T-helper 2 cell (primary cell): ENCODE data around the gene NMU.
"Not testable (repeated sequence)": the region's sequence is repeated elsewhere in the genome, so short reads cannot be mapped to it uniquely, and the experiment has no call there.

Experiments
- DNase-seq, 5 experiments: peaks; one replicate each; pipeline versions ENCODE4 v3.0.0 to v3.0.0-alpha.2; 2012 to 2022

NMU gene

DNA sequence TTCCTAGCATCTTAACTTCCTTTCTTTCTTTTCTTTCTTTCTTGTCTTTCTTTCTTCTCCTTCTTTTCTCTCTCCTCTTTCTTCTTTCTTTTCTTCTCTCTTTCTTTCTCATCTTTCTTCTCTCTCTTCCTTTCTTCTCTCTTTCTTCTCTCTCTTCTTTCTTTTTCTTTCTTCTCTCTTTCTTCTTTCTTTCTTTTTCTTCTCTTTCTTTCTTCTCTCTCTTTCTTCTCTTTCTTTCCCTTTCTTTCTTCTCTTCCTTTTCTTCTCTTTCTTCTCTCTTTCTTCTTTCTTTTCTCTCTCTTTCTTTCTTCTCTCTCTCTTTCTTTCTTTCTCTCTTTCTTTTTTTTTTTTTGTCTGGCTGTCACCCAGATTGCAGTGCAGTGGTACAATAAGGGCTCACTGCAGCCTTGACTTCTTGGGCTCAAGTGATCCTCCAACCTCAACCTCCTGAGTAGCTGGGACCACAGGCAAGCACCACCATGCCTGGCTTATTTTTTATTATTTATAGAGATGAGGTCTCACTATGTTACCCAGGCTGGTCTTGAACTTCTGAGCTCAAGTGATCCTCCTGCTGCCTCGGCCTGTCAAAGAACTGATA is 17.5 kb downstream of the NMU start:
- no peak for DNase-seq

DNA sequence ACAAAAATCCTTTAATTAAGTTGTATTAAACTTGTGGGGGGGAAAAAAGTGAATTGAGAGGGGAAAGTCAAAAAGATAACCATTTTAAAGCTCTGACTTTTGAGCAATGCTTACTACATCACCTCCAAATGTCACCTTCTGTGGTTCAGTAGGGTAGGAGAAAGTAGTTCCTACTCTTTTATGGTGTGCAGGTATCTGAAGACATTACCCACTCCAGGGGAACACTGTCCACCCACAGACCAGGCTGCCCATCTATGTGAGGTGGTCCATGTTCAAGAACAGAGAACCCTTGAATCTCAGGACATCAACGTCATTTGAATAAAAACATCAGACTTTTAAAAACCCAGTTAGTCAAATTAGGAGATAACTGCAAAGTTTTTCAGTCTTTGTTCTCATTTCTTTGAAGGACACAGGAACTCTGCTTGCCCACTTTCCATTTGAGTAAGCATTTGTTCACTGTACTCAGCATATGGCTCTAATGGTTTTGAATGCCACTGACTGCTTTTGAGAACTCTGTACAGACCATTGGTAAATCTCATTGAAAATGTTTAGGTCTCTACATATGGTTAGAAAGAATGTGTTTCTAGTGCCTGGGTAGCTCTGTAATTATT is 18.4 kb downstream of the NMU start:
- peak in 1 of 5 experiments; percentile 53 for DNase-seq

DNA sequence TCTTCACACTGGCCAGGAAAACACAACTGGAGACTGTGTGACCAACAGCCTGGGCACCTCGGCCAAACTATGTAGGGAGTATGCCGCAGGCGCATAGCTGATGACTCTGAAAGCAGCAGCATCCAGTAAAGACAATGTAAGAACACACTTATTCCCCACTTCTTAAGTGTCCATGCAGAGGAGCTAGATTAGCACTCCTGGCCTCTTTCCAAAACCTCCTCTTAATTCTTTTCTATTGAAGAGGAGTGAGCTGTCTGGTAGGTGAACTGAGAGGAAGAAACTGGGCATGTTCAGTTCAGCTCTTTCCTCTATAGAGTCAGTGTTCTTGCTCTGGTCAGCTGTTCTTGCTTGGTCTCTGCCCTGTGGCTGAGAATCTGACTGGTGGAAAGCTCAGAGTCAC is 21.1 kb downstream of the NMU start:
- no peak for DNase-seq

- no peak for DNase-seq
Observed at GRCh38 chr4:55613621-55614020, 22.5 kb downstream of the NMU start.

DNA sequence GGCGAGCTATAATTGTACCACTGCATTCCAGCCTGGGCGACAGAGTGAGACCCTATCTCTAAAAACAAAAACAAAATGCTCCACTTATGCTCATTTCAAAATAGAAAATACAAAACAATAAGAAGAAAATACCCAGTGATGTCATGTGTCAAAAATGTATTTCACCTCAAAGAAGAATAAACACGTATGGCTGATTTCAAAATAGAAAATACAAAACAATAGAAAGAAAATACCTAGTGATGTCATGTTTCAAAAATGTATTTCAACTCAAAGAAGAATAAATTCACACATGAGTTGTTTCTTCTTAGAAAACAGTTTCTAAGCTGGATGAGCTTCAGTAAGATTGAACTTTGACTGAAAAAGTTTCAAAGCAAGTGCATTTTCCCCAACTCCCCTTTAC is 23.8 kb downstream of the NMU start:
- no peak for DNase-seq

DNA sequence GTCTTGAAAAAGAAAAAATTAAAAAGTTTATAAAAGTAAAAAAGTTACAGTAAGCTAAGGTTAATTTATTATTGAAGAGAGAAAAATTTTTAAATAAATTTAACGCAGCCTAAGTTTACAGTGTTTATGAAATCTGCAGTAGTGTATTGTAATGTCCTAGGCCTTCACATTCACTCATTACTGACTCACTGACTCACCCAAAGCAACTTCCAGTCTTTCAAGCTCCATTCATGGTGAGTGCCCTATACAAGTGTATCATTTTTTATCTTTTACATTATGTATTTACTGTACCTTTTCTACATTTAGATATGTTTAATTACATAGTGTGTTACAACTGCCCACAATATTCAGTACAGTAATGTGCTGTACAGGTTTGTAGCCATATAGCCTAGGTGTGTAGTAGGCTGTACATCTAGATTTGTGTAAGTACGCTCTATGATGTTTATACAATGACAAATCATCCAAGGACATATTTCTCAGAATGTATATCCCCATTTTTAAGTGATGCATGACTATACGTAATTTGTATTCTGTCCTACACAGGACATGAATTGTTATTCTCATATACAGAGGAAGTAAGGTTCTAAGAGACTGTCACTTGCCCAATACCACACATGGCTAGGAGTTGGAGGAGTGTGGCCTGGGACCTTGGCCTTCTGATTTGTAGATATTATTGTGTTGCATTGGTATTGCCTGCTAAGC is 24.6 kb downstream of the NMU start:
- no peak for DNase-seq

GRCh38 chr4:55610381-55610780 is 25.7 kb downstream of the NMU start:
- no peak for DNase-seq

DNA sequence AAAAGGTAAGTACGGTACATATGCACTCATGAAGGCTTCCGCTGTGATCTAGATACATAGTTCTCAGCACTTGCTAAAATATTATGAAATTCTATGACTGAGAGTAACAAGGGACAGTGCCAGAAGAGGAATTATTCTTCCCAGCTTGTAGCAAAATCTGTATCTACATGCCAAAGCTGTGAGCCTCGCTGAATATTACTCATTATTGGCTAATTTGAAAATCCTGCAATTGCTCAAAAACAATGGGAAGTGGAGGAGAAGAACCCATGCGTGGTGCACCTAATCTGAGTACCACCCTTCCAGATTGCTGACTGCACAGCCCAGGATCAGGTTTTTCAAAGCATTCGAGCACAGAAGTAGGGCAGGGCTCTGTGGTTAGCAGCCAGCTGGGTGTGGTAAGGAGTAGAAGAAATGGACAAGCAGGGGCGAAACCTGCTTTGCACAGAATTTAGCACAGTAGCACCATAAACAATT is 26.7 kb downstream of the NMU start:
- DNase-seq: no peak

DNA sequence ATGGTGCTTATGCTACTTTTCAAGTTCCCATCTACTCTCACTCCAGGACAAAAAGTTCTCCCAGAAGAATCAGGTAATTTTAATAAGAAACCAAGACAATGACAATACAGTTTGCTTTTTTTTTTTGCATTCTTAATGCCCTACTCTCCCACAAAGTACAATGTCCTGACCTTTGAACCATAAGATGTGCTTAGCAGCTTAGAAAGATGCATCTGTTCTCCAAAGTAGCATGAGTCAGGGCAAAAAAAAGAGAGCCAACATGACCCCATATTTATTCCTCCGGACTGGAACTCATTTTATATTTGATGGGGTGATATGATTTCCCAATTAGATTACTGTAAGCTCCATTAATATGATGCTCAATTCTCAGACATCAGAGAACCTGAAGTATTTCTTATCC is 27.5 kb downstream of the NMU start:
- no peak for DNase-seq

DNA sequence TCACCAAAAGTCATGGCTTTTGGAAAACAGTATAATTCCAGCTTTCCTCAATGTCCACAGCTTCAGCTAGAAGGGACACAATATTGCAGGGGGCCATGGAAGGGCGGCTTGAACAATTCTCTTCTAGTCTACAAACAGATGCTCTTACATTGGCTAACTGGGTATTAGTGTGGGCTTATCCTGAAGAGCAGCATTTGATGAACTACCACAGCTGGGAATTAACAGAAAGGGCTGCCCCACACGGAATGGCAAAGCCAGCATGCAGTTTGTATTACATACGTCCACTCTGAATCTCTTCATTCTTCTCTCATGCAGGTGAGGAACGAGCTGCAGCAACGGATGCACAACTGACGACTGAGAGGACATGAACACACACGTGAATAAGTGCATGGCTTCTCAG is 31.1 kb downstream of the NMU start:
- no peak for DNase-seq

DNA sequence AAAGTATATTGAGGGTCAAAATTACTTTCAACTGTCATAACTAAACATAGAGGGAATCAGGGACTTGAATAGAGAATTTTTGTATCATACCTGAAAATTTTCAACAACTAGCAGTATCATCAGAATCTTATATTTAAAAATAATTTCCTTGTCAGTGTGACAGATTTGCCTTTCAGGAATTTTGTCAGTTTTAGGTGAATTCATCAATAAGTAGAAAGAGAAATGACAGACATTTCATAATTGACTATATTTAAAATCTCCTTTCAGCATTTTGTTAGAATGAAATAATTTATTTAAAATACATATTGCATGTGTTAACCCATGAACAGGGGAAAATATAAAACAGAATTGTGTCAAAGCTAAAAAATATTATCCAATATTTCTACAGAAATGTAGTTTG is 35.5 kb downstream of the NMU start:
- no peak for DNase-seq

DNA sequence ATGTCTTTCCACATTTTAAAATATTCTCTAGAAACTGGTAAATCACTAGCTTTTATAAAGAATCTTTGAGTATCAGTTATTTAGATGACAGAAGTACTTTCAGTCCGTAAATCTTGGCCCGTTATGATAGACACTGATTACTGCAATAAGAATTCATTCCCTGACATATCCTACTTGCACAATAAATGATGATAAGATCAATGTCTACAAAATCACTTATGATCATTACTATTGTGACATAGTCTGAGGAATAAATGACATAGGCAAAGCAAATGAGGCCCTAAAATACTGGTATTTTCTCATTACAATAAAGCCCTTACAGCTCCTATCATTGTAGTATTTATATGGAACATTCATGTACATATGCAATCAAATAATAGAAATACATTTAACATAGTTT is 37.5 kb downstream of the NMU start:
- DNase-seq: no peak

DNA sequence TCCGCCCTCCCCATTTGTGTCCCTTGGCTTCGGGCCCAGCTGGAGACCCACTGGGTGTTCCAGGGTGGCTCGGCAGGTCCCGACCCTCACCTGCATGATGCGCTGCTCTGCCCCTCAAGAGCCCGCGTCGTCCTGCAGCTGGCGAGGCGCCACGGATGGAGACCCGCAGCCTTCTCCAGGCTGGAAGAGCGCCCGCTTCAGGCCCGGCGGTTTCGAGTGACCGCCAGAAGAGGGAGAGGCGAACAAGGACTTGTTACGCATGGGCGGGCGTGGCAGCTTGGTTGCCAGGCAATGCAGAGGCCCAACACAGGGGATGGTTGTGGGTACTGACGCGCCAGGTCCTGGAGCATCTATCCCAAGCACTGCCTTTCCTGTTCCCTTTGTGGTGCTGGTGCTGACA is 44.1 kb downstream of the NMU start, which contains the start of gene PDCL2:
TSS of gene PDCL2 (minus strand) at position 232 of the 400 bp plus-strand sequence. CDS start at position 96, 136 bp downstream.
- no peak for DNase-seq

- no peak for DNase-seq
Observed at GRCh38 chr4:55588160-55588559, 47.9 kb downstream of the NMU start.

DNA sequence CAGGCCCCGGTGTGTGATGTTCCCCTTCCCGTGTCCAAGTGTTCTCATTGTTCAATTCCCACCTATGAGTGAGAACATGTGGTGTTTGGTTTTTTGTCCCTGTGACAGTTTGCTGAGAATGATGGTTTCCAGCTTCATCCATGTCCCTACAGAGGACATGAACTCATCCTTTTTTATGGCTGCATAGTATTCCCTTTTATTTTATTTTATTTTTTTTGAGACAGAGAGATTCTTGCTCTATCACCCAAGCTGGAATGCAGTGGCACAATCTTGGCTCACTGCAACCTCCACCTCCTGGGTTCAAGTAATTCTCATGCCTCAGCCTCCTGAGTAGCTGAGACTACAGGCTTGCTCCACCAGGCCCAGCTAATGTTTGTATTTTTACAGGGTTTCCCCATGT is 53.3 kb downstream of the NMU start:
- DNase-seq: not testable (repeated sequence)

GRCh38 chr4:55578341-55579010 is 57.6 kb downstream of the NMU start:
- DNase-seq: no peak

DNA sequence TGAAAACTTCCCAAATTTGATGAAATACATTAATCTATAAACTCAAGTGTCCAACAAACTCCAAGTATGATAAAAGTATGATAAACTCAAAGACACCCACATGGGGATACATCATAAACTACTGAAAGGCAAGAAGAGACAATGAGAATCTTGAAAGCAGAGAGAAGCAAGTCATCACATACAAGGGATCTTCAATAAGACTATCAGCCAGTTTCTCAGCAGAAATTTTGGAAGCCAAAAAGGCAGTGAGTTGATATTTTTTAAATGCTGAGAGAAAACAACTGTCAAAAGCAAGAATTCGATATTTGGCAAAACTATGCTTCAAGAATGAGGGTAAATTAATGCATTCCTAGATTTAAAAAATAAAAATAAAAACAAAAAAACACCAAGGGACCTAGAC is 60.6 kb downstream of the NMU start:
- DNase-seq: no peak

- no peak for DNase-seq
Observed at GRCh38 chr4:55574252-55574651, 61.8 kb downstream of the NMU start.

GRCh38 chr4:55571806-55572205 is 64.3 kb downstream of the NMU start:
- DNase-seq: no peak

DNA sequence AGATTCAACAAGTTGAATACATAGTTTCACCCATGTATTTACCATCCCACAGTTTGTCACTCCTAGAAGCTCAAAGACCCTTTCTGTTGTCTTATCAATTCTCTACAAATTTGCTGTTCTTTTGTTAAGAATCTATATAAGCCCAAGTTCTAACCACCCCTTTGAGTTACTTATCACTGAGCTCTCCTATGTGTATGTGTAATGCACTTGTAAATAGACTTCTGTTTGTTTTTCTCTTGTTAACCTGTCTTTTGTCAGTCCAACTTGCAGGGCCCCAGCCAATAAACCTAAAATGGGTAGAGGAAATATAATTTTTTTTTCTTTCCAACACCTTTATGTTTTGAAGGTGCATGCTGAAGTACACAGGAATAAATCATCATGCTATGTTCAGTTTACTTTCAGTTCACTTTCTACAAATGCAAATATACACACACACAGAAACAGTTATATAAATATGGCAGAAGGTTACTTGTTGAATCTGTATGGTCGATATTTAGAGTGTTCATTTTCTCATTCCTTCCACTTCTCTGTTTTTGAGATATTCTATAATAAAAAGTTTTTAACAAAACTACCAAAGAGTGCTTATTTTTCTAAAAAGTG is 67.1 kb downstream of the NMU start:
- DNase-seq: no peak

- peak in 1 of 5 experiments; percentile 38 for DNase-seq
Observed at GRCh38 chr4:55561889-55562288, 74.2 kb downstream of the NMU start.

DNA sequence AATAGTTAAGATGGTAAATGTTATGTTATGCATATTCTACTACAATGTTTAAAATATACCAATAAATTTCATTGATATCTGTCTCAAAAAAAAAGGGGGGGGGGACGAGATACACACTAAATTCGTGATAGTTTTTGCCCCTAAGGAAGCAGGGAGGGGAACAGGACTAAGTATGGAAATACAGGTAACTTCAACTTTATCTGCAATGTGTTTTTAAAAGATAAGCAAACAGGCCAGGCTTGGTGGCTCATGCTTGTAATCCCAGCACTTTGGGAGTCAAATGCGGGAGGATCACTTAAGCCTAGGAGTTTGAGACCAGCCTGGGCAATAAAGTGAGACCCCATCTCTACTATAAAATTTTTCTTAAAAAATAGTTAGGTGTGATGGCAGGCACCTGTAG is 76.0 kb downstream of the NMU start:
- no peak for DNase-seq

- DNase-seq: peak in 1 of 5 experiments; percentile 55
Observed at GRCh38 chr4:55554453-55555030, 81.6 kb downstream of the NMU start.
